ENCODE measurements around the gene PHOSPHO1.
"Not testable (repeated sequence)": the region's sequence is repeated elsewhere in the genome, so short reads cannot be mapped to it uniquely, and the experiment has no call there.

PHOSPHO1 gene

DNA sequence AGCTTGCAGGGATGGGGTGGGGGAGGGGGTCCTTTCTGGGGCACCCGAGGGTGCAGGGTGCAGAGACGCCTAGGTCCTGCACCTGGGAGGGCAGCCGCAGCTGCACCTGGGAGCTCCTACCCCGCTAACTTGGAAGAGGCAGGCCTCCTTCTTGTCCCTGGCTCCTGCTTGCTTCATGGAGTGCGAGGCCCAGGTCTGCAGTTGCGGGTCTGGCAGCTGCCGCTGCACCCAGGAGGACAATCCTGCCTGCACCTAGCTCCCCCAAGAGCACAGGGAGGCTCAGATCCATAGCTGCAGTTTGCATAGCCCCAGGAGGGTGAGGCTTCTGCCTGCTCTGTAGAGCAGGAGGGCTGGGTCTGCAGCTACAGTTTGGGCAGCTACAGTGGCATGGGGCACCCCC lies 46.8 kb downstream of the PHOSPHO1 start:
- H3K9ac ChIP-seq (ENCODE audit: low read depth, low read length) = no peak overlapping the region
- no peak overlapping the region for H3K4me3 ChIP-seq (ENCODE audit: low read depth, low read length)
- H3K9me3 ChIP-seq (ENCODE audit: control insufficient read depth, insufficient read depth, low read length) = no peaks in the 10 kb centered on the region
- H3K4me1 ChIP-seq (ENCODE audit: control insufficient read depth, insufficient read depth, low read length) = no peaks in the 10 kb centered on the region
- no peaks in the 10 kb centered on the region for H3K36me3 ChIP-seq (ENCODE audit: control insufficient read depth, insufficient read depth, low read length)
- no peaks in the 10 kb centered on the region for H3K27me3 ChIP-seq (ENCODE audit: control insufficient read depth, insufficient read depth, low read length)

DNA sequence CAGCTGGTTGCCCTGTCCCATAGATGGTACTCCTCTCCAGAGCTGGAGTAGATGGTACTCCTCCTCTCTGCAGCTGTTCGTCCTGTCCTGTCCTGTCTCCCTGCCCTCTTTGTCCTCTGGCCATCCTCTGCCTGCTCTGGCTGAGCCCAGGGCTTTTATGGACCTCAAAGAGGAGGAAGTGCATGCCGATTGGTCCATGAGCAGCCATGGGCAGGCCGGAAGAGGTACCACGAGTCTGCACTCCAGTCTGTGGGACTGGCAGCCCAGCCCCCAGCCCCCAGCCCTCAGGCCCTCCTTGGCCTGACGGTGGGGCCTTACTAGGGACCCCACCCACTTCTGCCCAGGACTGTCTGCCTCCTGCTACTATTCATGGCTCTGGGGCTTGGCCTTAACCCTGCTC lies 47.2 kb downstream of the PHOSPHO1 start:
- Histone ChIP-seq H3K4me1 (ENCODE audit: control insufficient read depth, insufficient read depth, low read length) (no peaks in the 10 kb centered on the region), H3K9ac (ENCODE audit: low read depth, low read length) (no peak overlapping the region), H3K36me3 (ENCODE audit: control insufficient read depth, insufficient read depth, low read length) (no peaks in the 10 kb centered on the region), H3K9me3 (ENCODE audit: control insufficient read depth, insufficient read depth, low read length) (no peaks in the 10 kb centered on the region), H3K4me3 (ENCODE audit: low read depth, low read length) (no peak overlapping the region), H3K27me3 (ENCODE audit: control insufficient read depth, insufficient read depth, low read length) (no peaks in the 10 kb centered on the region)

DNA sequence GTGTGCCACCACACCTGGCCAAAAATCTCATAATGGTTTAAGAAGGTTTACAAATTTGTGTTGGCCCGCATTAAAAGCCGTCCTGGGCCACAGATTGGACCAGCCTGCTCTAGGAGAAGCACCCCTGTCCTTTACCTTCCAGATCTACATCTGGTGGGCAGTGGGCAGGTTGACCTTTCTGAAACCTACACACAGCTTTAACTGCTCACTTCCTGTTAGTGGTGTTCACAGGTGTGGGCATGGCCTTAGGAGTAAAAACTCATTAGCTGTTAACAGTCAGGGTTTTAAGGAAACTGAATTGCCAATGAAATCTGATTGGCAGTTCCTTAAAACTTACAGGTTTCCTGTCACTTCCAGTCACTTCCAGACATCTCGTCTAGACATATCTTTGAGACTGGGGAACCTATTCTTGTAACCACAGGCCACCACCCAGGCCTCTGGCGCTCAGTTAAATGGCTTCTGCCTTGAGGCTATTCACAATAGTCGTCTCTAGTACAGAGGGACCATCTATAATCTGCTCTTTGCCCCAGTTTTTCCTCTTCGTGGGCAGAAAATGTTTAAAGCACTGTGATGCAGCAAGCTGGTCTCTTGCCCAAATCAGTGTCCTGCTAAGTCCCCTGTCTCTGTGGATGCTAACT lies 49.5 kb downstream of the PHOSPHO1 start:
- no peak overlapping the region for H3K4me3 ChIP-seq (ENCODE audit: low read depth, low read length)
- H3K4me1 ChIP-seq (ENCODE audit: control insufficient read depth, insufficient read depth, low read length) = no peaks in the 10 kb centered on the region
- H3K9me3 ChIP-seq (ENCODE audit: control insufficient read depth, insufficient read depth, low read length) = peaks cover 12% of the 10 kb centered on the region
- no peak overlapping the region for H3K9ac ChIP-seq (ENCODE audit: low read depth, low read length)
- no peaks in the 10 kb centered on the region for H3K36me3 ChIP-seq (ENCODE audit: control insufficient read depth, insufficient read depth, low read length)
- H3K27me3 ChIP-seq (ENCODE audit: control insufficient read depth, insufficient read depth, low read length) = no peaks in the 10 kb centered on the region

DNA sequence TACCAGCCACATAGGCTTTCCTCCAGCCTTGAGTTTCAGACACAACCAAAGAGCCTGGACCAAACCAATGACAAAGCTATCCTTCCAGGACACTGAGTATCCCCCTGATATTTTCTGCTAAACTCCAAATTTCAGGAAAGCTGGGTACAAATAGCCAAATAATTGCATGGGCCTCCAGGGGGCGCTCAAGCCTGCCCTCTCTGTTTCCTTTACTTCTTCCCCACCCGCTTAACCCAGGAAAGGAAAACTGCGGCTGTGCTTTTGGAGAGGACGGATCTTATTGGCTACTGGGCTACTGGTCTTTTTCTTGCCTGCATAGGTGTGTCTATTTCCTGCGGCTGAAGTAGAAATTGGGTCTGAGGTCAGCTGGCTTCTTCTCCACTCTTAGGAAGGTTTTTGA lies 50.3 kb downstream of the PHOSPHO1 start:
- Histone ChIP-seq H3K4me1 (ENCODE audit: control insufficient read depth, insufficient read depth, low read length) (no peaks in the 10 kb centered on the region), H3K4me3 (ENCODE audit: low read depth, low read length) (no peak overlapping the region), H3K9ac (ENCODE audit: low read depth, low read length) (no peak overlapping the region), H3K27me3 (ENCODE audit: control insufficient read depth, insufficient read depth, low read length) (no peaks in the 10 kb centered on the region), H3K9me3 (ENCODE audit: control insufficient read depth, insufficient read depth, low read length) (peaks cover 12% of the 10 kb centered on the region), H3K36me3 (ENCODE audit: control insufficient read depth, insufficient read depth, low read length) (no peaks in the 10 kb centered on the region)

- not testable (repeated sequence) for H3K4me3 ChIP-seq (ENCODE audit: low read depth, low read length); H3K4me1 ChIP-seq (ENCODE audit: control insufficient read depth, insufficient read depth, low read length); H3K27me3 ChIP-seq (ENCODE audit: control insufficient read depth, insufficient read depth, low read length); H3K9ac ChIP-seq (ENCODE audit: low read depth, low read length); H3K36me3 ChIP-seq (ENCODE audit: control insufficient read depth, insufficient read depth, low read length)
- H3K9me3 ChIP-seq (ENCODE audit: control insufficient read depth, insufficient read depth, low read length) = peaks cover 12% of the 10 kb centered on the region
Measured at GRCh38 chr17:49175978-49176377, 54.6 kb downstream of the PHOSPHO1 start.

Measured in iPS-15b (cell line).